Lower lobe of right lung (tissue), 2 donors: ENCODE measurements around the gene DGUOK. TPM values are rescaled to one million over a fixed set of nuclear protein-coding genes. Genes with fewer than 3 reads are reported as not detected.

Experiments used
- ATAC-seq, 2 donors: fragments of 200-7000 bp; cut with Tn5 transposase; one replicate each; pipeline ENCODE4 v1.9.1; 2020 to 2022; ENCODE audit warnings: mild to moderate bottlenecking in 2 of 2, moderate library complexity in 2 of 2
- DNase-seq: peaks from one replicate; pipeline ENCODE4 v3.0.0-alpha.2; 2020
- H3K27ac ChIP-seq: fragments of 200-600 bp; one replicate; pipeline ENCODE4 v1.8.0; 2022
- H3K27me3 ChIP-seq: fragments of 200-600 bp; one replicate; pipeline ENCODE4 v1.8.0; 2022; ENCODE audit warnings: low read depth
- H3K36me3 ChIP-seq: fragments of 200-600 bp; one replicate; pipeline ENCODE4 v1.8.0; 2022; ENCODE audit warnings: mild to moderate bottlenecking
- H3K4me1 ChIP-seq: fragments of 200-600 bp; one replicate; pipeline ENCODE4 v1.8.0; 2022
- H3K4me3 ChIP-seq: fragments of 200-600 bp; one replicate; pipeline ENCODE4 v1.8.0; 2022; ENCODE audit warnings: mild to moderate bottlenecking
- H3K9me3 ChIP-seq: fragments of 200-600 bp; one replicate; pipeline ENCODE4 v1.8.0; 2022
- CTCF ChIP-seq: fragments of 200-600 bp; IDR thresholded peaks from one replicate; pipeline ENCODE4 v1.8.0; 2022; ENCODE audit warnings: antibody characterized with exemption, mild to moderate bottlenecking
- intact Hi-C: fragments of 100-400 bp; cut with DNase I; formaldehyde crosslinking; loops from one replicate; pipeline ENCODE4 v1.11.0; 2022
- total RNA-seq: library from RNA; stranded (reverse); fragmentation: NEBNext Ultra II Directional; extraction: Animal tissue kit (Norgen Biotek cat#: 25700); gene quantifications from one replicate; pipeline ENCODE4 v1.2.1, GENCODE V29; 2021
- donor health status: DM: no; HTN: yes; CAD: no; lungs with severe emphysema.

The DGUOK gene
- total RNA-seq, 1 donor from 2014 or later = 38.0 TPM

GRCh38 chr2:73888388-73888787 is 38.3 kb upstream of the DGUOK start:
- peaks cover 4% of the 10 kb centered on the region for H3K27me3 ChIP-seq
- no peak overlapping the region for H3K27ac ChIP-seq
- intact Hi-C loops = no loop called here
- H3K36me3 ChIP-seq = no peaks in the 10 kb centered on the region
- DNase-seq = no peak
- H3K9me3 ChIP-seq = no peaks in the 10 kb centered on the region
- no peaks in the 10 kb centered on the region for H3K4me1 ChIP-seq
- no peak for TF ChIP-seq CTCF
- ATAC-seq = no peak
- no peak overlapping the region for H3K4me3 ChIP-seq

DNA sequence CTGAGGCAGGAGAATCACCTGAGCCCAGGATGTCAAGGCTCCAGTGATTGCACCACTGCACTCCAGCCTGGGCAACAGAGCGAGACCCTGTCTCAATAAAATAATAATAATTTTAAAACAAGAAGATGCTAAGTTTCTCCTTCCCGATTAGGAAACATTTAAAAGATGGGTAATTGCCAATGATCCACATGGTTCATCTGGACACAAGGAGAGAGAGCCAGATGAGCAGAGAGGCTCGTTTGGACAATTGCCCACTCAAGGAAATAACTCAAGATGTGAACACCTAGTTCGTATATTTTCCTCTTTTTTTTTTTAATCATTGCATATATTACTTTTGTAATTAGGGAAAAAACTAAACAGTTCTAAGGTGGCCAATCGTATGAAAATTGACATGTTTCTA is 37.5 kb upstream of the DGUOK start:
- DNase-seq (no peak), ATAC-seq (no peak)
- H3K36me3 ChIP-seq = no peaks in the 10 kb centered on the region
- peaks cover 4% of the 10 kb centered on the region for H3K27me3 ChIP-seq
- no peak overlapping the region for H3K27ac ChIP-seq
- no peak for TF ChIP-seq CTCF
- no peaks in the 10 kb centered on the region for H3K4me1 ChIP-seq
- H3K4me3 ChIP-seq = no peak overlapping the region
- intact Hi-C loops = no loop called here
- H3K9me3 ChIP-seq = no peaks in the 10 kb centered on the region

DNA sequence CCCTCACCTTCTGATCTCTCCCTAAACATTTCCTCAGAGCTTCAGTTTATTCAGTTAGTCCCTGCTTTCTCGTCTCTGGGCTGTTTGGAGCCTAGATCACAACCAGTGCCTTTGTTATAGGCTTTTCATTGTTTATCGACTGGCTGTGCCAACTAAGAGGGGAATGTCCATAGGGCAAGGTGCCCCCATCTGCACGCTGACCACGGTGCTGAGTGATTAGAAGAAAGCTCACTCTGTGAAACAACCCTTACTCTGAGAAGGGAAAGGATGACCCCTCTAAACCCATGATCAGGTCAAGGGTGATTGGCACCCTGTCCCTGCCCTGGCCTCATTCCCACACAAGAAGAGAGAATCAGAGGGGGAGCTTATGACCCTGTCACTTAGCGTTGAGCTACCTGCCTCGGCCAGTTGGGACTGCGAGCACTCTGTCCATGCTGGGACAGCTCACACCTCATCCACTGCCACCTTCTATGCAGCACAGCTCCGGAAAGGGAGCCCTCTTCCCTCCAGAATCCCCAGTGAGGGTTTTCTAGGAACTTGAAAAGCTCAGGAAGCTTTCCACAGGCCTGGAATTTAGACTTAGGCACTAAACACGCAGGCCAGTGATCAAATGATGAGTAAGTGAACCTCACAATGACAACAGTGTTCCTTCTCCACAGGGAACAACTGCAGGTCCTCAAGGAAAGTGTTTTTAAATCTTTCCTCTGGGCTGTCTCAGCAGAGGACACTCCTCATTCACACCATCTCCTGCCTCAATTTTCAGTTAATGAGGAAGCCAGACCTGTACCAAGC is 36.2 kb upstream of the DGUOK start:
- H3K9me3 ChIP-seq = no peaks in the 10 kb centered on the region
- no peak for TF ChIP-seq CTCF
- H3K36me3 ChIP-seq = no peaks in the 10 kb centered on the region
- DNase-seq (no peak), ATAC-seq (no peak)
- H3K27me3 ChIP-seq = peaks cover 4% of the 10 kb centered on the region
- intact Hi-C loops = no loop called here
- no peaks in the 10 kb centered on the region for H3K4me1 ChIP-seq
- no peak overlapping the region for H3K4me3 ChIP-seq
- no peak overlapping the region for H3K27ac ChIP-seq

GRCh38 chr2:73891276-73891901 is 35.3 kb upstream of the DGUOK start:
- no peak overlapping the region for H3K4me3 ChIP-seq
- no peaks in the 10 kb centered on the region for H3K9me3 ChIP-seq
- no peak for DNase-seq
- intact Hi-C loops = no loop called here
- no peaks in the 10 kb centered on the region for H3K4me1 ChIP-seq
- H3K36me3 ChIP-seq = no peaks in the 10 kb centered on the region
- ATAC-seq = no peak
- no peak for TF ChIP-seq CTCF
- H3K27me3 ChIP-seq = peaks cover 4% of the 10 kb centered on the region
- H3K27ac ChIP-seq = no peak overlapping the region

- no peaks in the 10 kb centered on the region for H3K9me3 ChIP-seq
- peak within 1 kb of the TSS; percentile 4 for H3K4me3 ChIP-seq
- intact Hi-C loops = no loop called here
- H3K27ac ChIP-seq = peak within 1 kb of the TSS; percentile 18
- TF ChIP-seq CTCF = no peak
- DNase-seq = no peak
- no peaks in the 10 kb centered on the region for H3K36me3 ChIP-seq
- no peak for ATAC-seq
- peaks cover 7% of the 10 kb centered on the region for H3K4me1 ChIP-seq
- no peaks in the 10 kb centered on the region for H3K27me3 ChIP-seq
Observed at GRCh38 chr2:73892631-73893329, 33.9 kb upstream of the DGUOK start, which contains the start of gene ACTG2. ACTG2 (plus strand) TSS chr2:73893008; CDS start chr2:73901312, 8,304 bp downstream.
